NCI-H1694 treated with DMSO at 0.1 percent for 48 hours (cell line): Measurements from ENCODE around the gene NUMB.

ENCODE experiments used
- DNase-seq: peaks from one replicate; lab custom pipeline; 2025; lab: John Stamatoyannopoulos, UW

The NUMB gene

GRCh38 chr14:73261075-73261474, 197.3 kb downstream of the NUMB start:
- no peak for DNase-seq

- DNase-seq = no peak
Observed at GRCh38 chr14:73260574-73260973, 197.8 kb downstream of the NUMB start.

- DNase-seq = no peak
Observed at GRCh38 chr14:73259837-73260236, 198.5 kb downstream of the NUMB start.

DNA sequence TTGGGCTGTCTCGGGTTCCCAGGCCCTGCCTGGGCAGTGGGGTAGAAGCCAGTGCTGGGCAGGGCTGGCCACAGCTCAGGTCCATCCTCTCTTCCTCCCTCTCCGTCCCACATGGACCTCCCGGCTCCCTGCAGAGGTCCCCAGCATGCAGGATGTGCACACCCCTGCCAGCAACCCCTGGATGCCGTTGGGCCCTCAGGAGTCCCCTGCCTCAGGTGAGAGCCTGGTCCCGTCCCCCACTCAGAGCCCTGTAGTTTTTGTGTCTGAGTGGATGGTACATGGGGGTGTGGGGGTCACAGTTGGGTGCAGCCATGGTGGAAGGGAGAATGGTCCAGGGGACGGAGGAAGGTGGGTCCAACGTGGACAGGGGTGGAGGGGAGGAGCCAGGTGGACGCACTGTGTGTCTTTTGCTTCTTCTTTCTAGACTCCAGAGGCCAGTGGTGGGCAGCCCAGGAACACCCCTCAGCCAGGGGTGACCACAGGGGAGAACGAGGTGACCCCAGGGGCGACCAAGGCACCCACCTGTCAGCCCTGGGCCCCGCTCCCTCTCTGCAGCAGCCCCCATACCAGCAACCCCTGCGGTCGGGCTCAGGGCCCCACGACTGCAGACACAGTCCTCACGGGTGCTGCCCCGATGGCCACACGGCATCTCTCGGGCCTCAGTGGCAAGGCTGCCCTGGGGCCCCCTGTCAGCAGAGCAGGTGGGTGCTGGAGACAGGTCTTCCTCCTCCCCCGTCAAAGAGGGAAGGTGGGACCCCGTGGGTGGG, 199.3 kb downstream of the NUMB start:
- no peak for DNase-seq

GRCh38 chr14:73258076-73258475, 200.3 kb downstream of the NUMB start:
- no peak for DNase-seq

- no peak for DNase-seq
Observed at GRCh38 chr14:73255693-73256225, 202.6 kb downstream of the NUMB start.

DNA sequence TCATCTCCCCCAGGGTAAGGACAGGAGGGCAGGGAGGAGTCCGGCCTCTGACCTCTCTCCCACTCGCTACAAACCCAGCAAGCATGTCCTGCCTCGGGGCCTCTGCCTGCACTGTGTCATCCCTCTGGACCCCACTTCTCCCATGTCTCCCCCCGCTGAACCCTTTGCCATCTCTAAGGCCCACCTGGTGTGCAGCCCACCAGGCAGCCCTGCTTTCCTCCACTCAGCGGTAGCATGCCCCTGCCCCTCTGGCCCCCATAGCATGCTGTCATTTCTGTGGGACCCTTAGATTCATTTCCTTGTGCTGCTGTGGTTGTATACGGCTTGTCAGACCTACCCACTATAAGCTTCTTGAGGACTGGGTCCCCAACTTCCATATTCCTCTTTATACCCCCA, 203.3 kb downstream of the NUMB start:
- DNase-seq = no peak

DNA sequence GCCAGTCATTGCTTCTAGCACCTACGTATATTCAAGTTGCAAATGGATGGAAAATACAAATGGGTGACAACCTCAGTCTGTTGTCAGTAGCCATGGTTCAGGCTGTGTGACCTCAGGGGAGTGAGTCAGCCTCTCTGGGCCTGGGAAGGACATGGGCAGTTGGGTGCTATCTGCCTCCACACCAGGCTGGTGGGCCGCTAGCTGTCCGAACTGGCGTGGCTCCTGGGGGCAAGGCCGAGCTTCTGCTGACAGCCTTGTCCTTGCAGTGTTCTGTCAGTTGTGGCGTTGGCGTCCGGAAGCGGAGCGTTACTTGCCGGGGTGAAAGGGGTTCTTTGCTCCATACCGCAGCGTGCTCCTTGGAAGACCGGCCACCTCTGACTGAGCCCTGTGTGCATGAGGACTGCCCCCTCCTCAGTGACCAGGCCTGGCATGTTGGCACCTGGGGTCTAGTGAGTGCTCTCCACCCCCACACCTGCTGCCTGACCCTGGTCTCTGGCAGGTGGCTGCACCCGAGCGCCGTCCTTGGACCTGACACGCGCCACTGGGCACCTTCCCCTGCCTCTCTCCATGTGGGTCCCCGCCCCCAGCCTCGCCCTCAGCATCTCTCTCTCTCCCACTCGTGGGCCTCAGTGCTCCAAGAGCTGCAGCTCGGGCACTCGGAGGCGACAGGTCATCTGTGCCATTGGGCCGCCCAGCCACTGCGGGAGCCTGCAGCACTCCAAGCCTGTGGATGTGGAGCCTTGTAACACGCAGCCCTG, 203.9 kb downstream of the NUMB start:
- DNase-seq = no peak

GRCh38 chr14:73253721-73254120, 204.6 kb downstream of the NUMB start:
- DNase-seq = no peak

DNA sequence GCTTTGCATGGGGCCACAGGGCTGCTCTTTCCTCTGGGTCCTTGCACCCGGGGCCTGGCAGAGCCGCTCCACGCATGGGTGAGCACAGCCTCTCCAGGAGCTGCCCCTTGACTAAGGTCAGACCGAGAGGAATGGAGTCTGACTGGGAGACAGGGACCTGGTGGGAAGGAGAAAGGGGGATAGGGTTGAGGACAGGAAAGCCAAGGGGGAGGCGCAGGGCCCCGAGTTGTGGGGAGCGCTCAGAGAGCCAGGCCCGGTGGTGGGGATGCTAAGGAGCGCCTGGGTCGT, 205.1 kb downstream of the NUMB start:
- no peak for DNase-seq

GRCh38 chr14:73252491-73253322, 205.6 kb downstream of the NUMB start:
- DNase-seq = no peak

DNA sequence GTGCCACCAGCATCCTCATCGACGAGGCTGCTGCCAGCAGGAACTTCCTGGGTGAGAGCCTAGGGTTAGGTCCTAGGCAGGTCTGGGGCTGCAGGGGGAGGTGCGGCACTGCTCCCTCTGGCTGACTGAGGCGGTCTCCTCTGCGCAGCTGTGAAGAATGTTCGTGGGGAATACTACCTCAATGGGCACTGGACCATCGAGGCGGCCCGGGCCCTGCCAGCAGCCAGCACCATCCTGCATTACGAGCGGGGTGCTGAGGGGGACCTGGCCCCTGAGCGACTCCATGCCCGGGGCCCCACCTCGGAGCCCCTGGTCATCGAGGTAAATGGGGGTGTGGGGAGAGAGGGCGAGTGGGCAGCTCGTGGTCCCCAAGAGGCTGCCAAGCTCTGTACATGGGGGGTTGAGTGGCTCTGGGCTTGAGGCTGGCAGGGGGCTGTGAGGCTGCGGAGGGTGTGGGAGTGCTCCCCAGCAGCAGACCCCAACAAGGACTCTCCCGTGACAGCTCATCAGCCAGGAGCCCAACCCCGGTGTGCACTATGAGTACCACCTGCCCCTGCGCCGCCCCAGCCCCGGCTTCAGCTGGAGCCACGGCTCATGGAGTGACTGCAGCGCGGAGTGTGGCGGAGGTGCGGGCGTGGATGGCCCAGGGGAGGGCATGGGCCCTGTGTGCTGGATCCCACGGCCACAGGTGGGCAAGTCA, 206.7 kb downstream of the NUMB start:
- no peak for DNase-seq

DNA sequence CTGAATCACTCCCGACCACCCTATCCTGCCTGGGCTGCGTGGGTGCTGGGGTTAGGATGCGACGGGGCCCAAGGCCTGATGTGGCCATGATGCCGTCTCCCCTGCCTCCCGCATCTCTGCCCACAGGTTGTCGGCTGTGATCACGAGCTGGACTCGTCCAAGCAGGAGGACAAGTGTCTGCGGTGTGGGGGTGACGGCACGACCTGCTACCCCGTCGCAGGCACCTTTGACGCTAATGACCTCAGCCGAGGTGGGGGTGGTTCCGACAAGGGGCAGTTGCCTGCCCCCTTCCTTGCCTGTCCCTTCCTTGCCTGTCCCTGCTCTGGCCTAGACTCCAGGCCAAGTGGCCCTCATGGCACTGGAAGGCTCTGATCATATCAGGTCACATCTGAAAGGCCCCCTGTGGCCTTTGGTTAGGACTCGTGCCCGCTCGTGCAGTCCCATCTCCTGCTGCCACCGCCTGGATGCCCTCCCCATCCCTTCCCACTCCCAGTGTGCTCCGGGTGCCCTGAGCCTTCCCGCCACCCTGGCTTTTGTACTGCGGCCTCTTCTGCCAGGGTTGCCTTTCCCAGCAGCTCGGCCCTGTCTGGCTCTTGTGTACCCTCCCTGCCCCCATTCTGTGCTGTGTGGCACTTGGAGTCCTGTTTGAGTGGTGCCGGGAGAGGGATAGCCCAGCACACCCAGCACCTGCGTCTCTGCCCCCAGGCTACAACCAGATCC, 207.4 kb downstream of the NUMB start:
- DNase-seq = no peak

GRCh38 chr14:73250317-73250713, 208.0 kb downstream of the NUMB start:
- DNase-seq = no peak

- no peak for DNase-seq
Observed at GRCh38 chr14:73249564-73250316, 208.6 kb downstream of the NUMB start.

DNA sequence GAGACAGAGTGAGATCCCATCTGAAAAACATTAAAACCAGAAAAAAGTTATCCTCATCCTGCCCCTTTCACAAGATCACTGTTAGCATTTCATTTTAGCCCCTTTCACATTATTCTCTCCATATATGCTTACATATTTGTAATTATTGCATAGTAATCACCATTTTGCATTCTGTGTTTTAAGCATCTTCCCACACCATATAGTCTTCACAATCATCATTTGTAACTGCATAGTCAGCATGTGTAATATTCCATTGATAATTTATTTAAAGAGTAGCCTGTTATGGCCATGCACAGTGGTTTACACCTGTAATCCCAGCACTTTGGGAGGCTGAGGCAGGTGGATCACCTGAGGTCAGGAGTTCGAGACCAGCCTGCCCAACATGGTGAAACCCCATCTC, 209.2 kb downstream of the NUMB start:
- DNase-seq = no peak

GRCh38 chr14:73248108-73248868, 210.1 kb downstream of the NUMB start:
- no peak for DNase-seq

DNA sequence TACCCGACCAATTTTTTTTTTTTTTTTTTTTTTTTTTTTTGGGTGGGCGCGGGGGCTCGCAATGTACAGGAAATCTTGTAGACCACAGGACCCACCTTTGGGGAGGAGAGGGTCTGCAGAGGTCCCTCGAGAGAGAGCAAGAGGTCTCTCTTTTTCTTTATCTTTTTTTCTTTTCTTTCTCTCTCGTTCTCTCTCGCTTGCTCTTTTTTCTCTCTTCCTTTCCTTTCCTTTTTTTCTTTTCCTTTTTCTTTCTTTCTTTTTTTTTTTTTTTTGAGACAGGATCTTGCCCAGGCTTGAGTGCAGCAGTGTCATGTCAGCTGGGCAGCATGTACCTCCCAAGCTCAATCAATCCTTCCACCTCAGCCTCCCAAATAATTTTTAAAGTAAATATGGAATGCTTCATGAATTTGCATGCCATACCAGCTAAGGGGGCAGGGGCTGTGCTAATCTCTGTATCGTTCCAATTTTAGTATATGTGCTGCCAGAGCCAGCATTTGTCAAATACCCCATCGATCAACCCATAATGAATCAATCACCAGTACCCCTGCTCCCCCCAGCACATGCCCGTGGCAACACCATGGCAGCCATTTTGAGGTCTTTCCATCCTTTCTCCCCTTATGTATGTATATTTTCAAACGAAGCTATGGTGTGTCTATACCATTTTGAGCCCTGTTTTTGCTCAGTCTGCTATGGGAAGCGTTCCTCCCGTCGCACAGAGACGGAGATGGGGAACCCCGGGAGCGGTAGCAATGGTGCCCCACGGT, 211.8 kb downstream of the NUMB start:
- DNase-seq = no peak
